ENCODE data around the gene PRSS12. TPM values are rescaled to one million over a fixed set of nuclear protein-coding genes. Genes with fewer than 3 reads are reported as not detected.

PRSS12 gene
- polyA plus RNA-seq, 3 donors: not detected

- Histone ChIP-seq H3K9ac (ENCODE audit: insufficient read depth, low read length, poor library complexity, severe bottlenecking) (no peak overlapping the region), H2AFZ (ENCODE audit: insufficient read depth, low read depth, low read length, poor library complexity, severe bottlenecking) (no peak overlapping the region), H3K9me3 (replicated peaks in 1 of 2; ENCODE audit: control insufficient read depth in 1 of 2, insufficient read depth in 1 of 2, low read length in 2 of 2) (no peaks in the 10 kb centered on the region), H4K20me1 (ENCODE audit: insufficient read depth, low read length) (no peaks in the 10 kb centered on the region), H3K4me3 (replicated peaks in 1 of 3; ENCODE audit: low read depth in 2 of 3, low read length in 3 of 3) (no peak overlapping the region), H3K4me1 (ENCODE audit: control insufficient read depth in 1 of 2, insufficient read depth in 2 of 2, low read length in 2 of 2) (no peaks in the 10 kb centered on the region), H3K36me3 (replicated peaks in 1 of 2; ENCODE audit: control insufficient read depth in 1 of 2, insufficient read depth in 2 of 2, low read length in 2 of 2) (no peaks in the 10 kb centered on the region), H3K27me3 (ENCODE audit: control insufficient read depth in 2 of 2, insufficient read depth in 2 of 2, low read length in 2 of 2) (no peaks in the 10 kb centered on the region), H3K4me2 (replicated peaks; ENCODE audit: extremely low read depth, low read length, poor library complexity, severe bottlenecking) (no peak overlapping the region), H3K79me2 (ENCODE audit: insufficient read depth, low read length) (no peaks in the 10 kb centered on the region), H3K27ac (ENCODE audit: low read depth in 1 of 2, low read length in 2 of 2) (no peak overlapping the region)
- H3K4me1 Mint-ChIP-seq: no peaks in the 10 kb centered on the region
- no peak overlapping the region for H3K27ac Mint-ChIP-seq
- no peak for TF ChIP-seq CTCF (IDR thresholded peaks at IDR 0.05)
- H3K9me3 Mint-ChIP-seq: no peaks in the 10 kb centered on the region
- DNase-seq: no peak
- WGBS (ENCODE audit: insufficient coverage): no CpG with 5 or more reads among the region's 2 CpGs
- H3K27me3 Mint-ChIP-seq (ENCODE audit: low read depth in 3 of 3): peaks cover 0 to 4% (median 2%) of the 10 kb centered on the region in 3 donors
- H3K36me3 Mint-ChIP-seq: no peaks in the 10 kb centered on the region
- H3K4me3 Mint-ChIP-seq: no peak overlapping the region
- intact Hi-C loops (cut with micrococcal nuclease): no loop called here
Observed at GRCh38 chr4:118237531-118237930, 115.3 kb downstream of the PRSS12 start.

DNA sequence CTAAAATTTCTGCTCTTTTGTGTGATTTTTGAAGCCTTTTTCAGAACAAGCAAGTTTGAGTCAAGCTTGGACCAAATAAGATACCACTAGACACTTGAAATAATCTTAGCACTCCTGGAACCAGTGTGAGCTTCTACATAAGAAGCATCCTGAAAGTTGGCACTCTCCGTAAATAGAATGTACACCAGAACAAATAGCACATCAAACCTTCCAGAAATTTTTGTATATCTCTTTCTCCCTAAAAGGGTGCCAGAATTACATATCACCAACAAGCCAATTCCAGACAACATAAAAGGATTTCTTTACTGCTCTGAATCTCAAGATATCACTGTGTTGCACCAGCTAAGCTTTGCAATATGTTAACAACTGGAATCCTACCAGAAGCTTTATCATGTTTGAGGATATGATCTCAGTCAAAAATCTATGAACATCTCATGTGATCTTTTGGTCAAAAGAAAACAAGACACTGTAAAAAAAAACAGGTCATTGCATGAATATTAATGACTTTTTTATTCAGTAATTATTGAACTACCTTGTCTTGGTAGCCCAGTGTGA is 117.2 kb downstream of the PRSS12 start:
- Mint-ChIP-seq H3K27ac (no peak overlapping the region), H3K36me3 (no peaks in the 10 kb centered on the region), H3K27me3 (ENCODE audit: low read depth in 3 of 3) (peaks cover 0 to 4% (median 2%) of the 10 kb centered on the region in 3 donors), H3K4me3 (no peak overlapping the region), H3K9me3 (no peaks in the 10 kb centered on the region), H3K4me1 (no peaks in the 10 kb centered on the region)
- no peaks in the 10 kb centered on the region for H3K27me3 ChIP-seq (ENCODE audit: control insufficient read depth in 2 of 2, insufficient read depth in 2 of 2, low read length in 2 of 2)
- H4K20me1 ChIP-seq (ENCODE audit: insufficient read depth, low read length): no peaks in the 10 kb centered on the region
- H3K27ac ChIP-seq (ENCODE audit: low read depth in 1 of 2, low read length in 2 of 2): no peak overlapping the region
- H3K4me1 ChIP-seq (ENCODE audit: control insufficient read depth in 1 of 2, insufficient read depth in 2 of 2, low read length in 2 of 2): no peaks in the 10 kb centered on the region
- no peak overlapping the region for H3K4me3 ChIP-seq (replicated peaks in 1 of 3; ENCODE audit: low read depth in 2 of 3, low read length in 3 of 3)
- H3K4me2 ChIP-seq (replicated peaks; ENCODE audit: extremely low read depth, low read length, poor library complexity, severe bottlenecking): no peak overlapping the region
- WGBS (ENCODE audit: insufficient coverage): no CpG with 5 or more reads among the region's 1 CpG
- H3K9me3 ChIP-seq (replicated peaks in 1 of 2; ENCODE audit: control insufficient read depth in 1 of 2, insufficient read depth in 1 of 2, low read length in 2 of 2): no peaks in the 10 kb centered on the region
- no peak for TF ChIP-seq CTCF (IDR thresholded peaks at IDR 0.05)
- H2AFZ ChIP-seq (ENCODE audit: insufficient read depth, low read depth, low read length, poor library complexity, severe bottlenecking): no peak overlapping the region
- DNase-seq: no peak
- H3K79me2 ChIP-seq (ENCODE audit: insufficient read depth, low read length): no peaks in the 10 kb centered on the region
- no peak overlapping the region for H3K9ac ChIP-seq (ENCODE audit: insufficient read depth, low read length, poor library complexity, severe bottlenecking)
- H3K36me3 ChIP-seq (replicated peaks in 1 of 2; ENCODE audit: control insufficient read depth in 1 of 2, insufficient read depth in 2 of 2, low read length in 2 of 2): no peaks in the 10 kb centered on the region
- intact Hi-C loops (cut with micrococcal nuclease): no loop called here

Small RNA genes lying within 50 kb of the gene (small RNA-seq; reads per million reads assigned to genes)
- gene SNORA24 (ENCODE audit: insufficient read length, low read depth): not detected
